Activated CD4-positive, alpha-beta T cell treated with anti-CD3 and anti-CD28 coated beads, Interleukin-10, Interleukin-2, amounts not matched to agents 100 ng/mL and 50 ng/mL, durations not matched to agents 16 hours and 8 hours (primary cell): ENCODE data around the gene LDLRAD3.
A peak's percentile ranks its signal among the peaks of the same experiment; 100 is the strongest.

Experiments
- DNase-seq: peaks from one replicate; pipeline ENCODE4 v3.0.0-alpha.2; 2020

The LDLRAD3 gene

GRCh38 chr11:36108881-36109589 is 165.2 kb downstream of the LDLRAD3 start:
- DNase-seq, result no peak

DNA sequence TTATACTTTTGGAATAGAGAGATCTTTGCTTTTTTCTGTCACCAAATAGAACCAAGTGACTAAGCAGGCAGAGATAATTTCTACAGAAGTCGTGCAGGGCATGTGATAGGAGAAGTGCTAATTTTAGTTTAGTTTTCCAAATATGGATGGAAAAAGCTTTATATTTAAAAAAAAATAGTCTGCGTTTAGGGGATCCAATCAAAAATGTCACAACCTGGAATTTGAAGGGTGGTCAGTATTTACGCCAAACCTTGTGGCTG is 165.7 kb downstream of the LDLRAD3 start:
- DNase-seq, result no peak

GRCh38 chr11:36109850-36110606 is 166.2 kb downstream of the LDLRAD3 start:
- peak; percentile 30 for DNase-seq

DNA sequence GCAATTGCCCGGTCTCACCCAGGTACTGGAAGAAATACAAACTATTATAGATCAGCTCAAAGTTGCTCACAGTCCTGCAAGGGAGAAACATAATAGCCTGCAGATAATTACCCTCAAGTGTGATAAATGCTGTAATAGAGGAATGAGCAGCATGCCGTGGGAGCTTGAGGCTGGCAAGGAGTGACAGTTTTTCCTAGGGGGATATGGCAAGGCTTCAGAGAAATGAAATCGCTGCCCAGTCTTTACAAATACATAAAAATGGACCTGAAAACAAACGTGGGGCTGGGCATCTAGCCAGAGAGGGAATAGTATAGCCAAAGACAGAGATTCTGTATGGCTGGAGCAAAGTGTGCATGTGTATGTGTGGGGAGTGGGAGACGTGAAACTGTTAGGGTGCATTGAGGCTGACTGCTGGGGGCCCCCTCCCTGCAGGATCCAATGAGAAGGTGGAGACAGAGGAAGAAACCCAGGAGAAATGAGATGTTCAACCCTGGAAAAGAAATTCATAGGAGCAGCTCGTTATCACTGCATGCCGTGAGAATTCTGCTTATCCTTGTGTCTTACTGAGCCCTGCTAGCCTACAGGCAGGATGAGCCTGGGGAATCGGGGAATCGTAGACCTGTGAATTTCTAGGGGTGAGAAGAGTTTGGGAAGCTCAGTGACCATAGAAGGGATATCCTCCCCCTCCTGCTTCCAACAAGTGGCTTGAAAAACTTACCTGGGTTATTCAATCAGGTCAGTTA is 167.0 kb downstream of the LDLRAD3 start:
- no peak for DNase-seq

DNA sequence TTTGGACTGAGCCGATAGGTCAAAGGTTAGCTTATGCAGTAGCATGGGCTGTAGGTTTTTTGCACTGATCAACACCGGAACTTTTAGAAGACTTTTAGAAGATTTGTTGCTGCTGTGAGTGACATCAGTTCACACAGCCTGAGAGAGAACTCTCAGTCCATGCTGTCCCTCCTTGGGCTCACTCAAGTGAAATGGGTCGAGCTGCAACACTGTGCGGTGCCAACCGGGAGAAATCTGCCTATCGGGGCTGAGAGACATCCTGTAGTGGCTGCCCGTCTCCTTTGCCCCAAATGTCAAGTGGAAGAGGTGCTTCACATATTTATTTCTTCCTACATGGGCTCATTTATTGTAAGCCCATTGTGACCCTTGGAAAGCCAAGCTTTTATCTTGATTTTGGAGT is 170.2 kb downstream of the LDLRAD3 start:
- no peak for DNase-seq

DNA sequence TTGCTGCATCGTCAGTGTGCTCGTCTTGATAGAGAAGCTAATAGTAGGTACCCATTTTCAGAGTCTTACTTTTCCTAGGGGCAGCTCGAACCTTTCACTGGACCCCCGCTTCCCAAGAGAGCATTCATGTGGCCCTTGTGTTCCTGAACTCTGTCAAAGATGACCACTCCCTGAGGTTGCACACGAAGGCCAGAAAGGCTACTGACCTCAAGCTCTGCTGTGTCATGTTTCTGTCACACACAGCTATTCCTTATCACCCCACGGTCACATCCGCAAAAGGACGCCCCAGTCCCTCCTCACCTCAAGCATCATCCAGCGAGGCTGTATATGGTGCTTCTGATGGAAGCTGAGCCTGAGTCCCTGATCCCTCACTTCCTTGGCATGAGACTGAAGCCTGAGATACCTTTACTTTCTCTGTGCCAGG is 171.5 kb downstream of the LDLRAD3 start:
- DNase-seq, result no peak

DNA sequence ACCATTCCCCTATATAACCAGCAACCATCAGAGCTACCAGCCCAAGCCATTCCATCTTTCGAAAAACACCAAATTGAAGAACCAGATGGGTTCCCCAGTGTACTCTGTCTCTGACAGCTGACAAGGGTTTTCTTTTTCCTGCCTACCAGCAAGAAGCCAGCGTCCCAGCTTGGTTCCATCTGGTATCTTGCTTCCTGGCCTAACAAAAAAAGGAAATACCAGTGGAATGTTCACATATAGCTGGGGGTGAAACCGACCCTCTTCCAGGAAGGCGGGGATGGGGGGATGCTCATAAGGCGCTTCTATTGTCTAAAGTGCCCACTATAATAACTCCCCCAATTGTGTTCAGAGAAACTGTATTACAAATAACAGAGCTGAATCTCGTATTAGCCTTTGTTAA is 172.3 kb downstream of the LDLRAD3 start:
- no peak for DNase-seq

DNA sequence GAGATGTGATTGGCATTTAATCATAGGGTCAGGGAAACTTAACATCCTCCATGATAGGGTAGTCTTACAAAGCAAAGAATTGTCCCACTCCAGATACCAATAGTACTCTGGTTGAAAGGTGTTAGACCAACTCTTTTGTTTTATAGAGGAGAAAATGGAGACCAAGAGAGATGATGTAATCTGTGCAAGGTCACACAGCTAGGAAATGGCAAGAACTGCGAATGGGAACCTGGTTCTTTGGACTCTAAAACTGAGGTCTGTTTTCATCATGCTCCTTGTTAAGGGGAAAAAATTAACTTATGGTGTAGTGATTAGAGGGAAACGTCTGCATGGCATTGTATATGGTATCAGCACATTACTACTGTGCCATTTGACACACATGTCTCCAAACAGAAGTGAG is 174.2 kb downstream of the LDLRAD3 start:
- no peak for DNase-seq

DNA sequence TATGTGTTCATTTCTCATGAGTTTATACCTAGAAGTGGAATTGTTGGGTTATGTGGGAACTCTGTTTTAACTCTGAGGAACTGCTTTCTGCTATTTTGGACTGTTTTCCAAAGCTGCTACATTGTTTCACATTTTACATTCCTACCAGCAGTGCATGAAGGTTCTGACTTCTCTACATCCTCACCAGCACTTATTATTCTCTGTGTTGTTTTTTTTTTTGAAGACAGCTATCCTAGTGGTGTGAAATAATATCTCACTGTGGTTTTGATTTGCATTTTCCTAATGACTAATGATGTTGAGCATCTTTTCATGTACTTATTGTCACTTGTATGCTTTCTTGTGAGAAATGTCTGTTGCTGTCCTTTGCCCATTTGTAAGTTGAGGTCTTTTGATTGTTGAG is 175.4 kb downstream of the LDLRAD3 start:
- DNase-seq, result no peak

DNA sequence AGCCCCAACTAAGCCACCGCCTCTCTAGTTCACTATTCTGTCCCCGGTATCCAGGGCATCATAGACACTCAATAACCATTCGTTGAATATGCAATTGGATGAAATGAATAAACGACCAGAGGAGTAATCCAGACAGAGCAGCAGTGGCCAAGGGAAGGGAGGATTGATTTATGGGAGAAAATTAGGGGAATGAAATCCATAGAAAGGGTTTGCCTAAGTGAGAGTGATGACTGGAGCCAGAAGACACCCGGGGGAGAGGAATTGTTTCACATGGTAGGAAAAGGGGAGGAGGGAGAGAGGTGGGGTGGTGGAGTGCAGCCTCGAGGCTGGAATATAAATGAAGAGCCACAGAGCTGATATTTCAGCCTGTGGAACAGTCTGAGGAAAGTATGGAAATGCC is 177.2 kb downstream of the LDLRAD3 start:
- DNase-seq, result no peak

DNA sequence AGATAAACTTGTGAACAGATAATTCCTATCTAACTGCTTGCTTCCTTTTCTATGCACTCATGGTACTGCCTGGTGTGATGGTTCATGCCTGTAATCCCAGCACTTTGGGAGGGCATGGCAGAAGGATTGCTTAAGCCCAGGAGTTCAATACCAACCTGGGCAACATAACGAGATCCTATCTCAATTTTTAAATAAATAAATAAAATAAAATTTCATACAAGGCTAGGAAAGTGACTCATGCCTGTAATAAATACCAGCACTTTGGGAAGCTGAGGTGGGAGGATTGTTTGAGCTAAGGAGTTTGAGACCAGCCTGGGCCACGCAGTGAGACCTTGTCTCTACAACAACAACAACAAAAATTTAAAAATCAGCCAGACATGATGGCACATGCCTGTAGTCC is 178.8 kb downstream of the LDLRAD3 start:
- no peak for DNase-seq

GRCh38 chr11:36123336-36124101 is 179.7 kb downstream of the LDLRAD3 start:
- no peak for DNase-seq

DNA sequence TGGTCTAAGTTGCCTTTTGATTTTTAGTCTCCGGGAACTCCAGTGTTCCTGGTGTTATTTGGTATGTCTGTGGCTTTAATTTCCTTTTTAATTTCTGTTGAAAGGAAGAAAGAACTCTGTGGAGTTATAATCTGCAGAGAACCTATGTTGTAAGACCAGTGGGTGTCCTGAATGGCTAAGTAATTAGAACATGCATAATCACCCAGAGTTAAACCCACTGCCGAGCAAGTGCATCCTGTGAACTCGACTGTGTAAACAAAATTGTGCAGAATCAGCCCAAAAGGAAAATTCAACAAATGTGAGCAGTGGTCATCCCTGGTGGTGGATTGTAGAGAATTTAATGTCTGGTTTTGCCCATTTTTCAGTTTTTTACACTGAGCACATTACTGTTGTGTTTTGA is 182.8 kb downstream of the LDLRAD3 start:
- no peak for DNase-seq

- no peak for DNase-seq
Measured at GRCh38 chr11:36127550-36127949, 183.7 kb downstream of the LDLRAD3 start.

DNA sequence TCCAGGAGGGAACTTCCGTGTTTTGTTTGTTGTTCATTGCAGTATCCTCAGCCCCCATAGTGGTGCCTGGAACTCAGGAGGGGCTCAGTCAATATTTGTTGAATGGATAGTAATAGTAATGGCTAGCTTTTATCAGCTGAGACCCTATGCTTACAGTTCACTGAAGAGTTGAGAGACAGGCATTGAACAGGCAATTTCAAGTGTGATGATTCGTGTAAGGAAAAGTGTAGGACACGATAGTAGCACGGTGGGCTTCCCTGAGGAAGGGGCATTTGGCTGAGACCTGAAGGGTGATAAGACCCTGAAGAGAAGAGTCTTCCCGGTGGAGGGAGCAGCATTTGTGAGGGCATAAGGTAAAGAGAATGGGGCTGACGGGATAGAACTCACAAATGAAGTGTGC is 186.1 kb downstream of the LDLRAD3 start:
- no peak for DNase-seq

- no peak for DNase-seq
Measured at GRCh38 chr11:36130401-36130800, 186.5 kb downstream of the LDLRAD3 start.

- DNase-seq, result peak; percentile 19
Measured at GRCh38 chr11:36131721-36132397, 188.0 kb downstream of the LDLRAD3 start.

DNA sequence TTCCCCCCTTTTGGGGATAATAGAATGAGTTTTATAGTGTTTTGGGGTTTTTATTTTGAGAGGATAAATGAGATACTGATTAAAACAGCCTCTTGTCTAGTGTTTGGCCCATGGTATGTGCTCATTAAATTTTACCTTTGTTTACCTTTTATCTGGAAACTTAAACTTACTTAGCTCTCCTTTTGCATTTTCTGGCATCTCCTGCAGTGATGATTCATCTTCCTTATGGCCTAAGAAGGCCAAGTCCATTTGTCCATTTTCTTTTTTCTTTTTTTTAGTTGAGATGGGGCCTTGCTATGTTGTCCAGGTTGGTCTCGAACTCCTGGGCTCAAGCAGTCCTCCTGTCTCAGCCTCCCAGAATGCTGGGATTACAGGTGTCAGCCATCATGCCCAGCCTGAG is 189.1 kb downstream of the LDLRAD3 start:
- no peak for DNase-seq

DNA sequence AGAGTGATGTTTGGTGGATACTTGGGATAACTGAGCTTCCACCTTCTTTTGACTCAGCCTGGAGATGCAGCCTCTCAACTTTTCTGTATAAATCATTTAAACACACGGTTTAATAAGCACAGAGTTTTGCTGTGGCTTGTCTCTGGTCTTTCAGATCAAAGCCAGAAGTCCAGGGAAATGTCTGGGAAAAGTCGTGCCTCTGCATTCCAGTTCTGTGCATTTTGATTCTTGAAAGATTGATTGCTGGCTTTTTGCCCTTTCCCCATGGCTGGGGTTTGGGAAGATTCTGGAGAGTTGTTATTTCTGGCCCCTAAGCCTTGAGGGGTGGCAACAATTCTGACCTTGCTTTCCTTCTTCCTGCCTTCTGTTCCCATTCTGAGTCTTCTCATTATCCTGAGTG is 191.2 kb downstream of the LDLRAD3 start:
- DNase-seq, result no peak

GRCh38 chr11:36139767-36140166 is 195.9 kb downstream of the LDLRAD3 start:
- no peak for DNase-seq

DNA sequence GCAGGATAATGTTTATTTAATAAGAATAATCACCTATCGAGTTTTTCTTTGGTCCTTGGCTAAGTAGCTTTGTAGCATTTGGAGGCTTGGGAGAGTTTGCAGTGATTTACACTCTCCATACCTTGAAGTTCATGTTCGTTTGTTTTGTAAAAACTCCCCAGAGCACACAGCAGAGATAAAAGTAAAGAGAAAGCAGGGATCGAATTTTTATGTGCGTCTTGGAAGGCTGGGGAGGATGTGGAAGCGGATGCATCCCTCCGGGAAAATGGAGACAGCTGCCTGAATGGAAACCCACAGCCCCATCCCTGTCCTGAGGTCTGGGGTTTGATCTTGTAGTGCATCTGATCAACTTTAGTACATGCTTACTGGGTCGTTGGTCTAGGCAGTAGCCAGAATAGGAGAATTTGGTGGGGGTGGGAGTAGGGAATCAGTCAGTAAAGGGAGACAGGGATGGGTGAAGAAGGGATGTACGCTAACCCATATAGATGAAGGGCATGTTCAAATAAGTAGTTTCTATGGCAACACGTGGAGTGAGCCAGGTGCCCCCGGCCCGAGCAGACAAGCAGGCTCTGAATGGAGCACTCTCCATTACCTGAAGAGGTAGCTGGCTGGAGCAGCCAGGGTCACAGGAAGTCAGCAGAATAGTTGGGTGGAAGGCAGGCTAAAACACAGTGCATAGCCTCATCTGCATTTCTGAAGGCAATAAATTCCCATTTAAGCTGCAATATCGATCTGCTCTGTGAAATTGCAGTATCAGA is 197.5 kb downstream of the LDLRAD3 start:
- no peak for DNase-seq

DNA sequence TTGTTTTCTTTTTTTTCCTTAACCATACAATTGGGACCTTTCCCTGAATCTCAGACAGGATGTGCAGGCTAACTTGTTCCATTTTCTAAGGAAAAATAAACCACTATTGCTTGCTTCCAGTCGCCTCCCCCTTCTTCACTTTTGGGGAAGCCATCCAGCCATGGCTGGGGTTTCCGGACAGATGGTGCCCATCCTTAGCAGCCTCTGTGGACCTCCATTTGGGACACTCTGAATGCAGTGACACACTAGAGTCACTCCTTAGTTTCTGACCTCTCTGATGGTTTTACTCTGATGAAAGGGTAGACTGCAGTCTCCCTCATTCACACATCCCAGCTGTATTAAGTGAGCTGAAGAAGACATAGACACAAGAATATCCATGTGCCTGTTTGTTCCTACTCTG is 198.1 kb downstream of the LDLRAD3 start:
- no peak for DNase-seq
